ENCODE measurements around the gene PRKAG2.
"Not testable (repeated sequence)": the region's sequence is repeated elsewhere in the genome, so short reads cannot be mapped to it uniquely, and the experiment has no call there.

The PRKAG2 gene

DNA sequence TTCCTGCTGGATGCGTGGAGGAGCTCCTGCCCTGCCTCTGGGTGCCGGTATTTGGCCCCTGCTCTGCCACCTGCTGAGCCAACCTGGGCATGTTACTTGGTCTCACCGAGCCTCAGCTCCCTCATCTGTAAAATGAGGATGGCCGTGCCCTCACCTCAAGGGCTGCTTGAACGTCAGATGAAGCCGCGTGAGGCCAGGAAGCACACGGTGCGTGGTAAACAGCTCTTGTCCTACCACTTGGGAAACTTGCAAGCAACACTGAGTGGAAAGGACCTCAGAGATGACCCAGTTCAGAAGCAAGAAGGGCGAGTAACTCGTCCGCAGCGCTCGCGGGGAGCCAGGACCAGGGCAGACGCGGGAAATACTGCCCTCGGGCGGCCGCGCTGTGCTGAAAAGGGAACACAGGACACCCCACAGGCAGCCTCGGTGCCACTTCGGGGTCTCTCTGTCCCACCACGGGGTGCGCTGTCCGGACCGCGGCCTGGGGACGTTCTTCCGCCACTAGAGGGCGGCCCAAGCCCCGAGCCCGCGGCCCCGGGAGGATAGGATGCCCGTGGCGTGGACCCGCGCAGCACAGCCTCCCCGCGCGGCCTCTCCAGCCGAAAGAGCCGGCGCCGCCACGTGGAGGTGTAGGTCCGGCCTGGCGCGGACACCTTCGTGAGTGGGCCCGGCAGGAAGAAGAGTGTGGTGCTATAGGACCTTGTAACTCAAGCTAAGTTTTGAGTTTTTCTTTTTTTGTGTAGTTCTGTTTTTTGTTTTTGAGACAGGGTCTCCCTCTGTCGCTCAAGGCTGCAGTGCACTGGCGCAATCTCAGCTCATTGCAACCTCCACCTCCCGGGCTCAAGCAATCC lies 94.1 kb downstream of the PRKAG2 start:
- peak; percentile 60 for DNase-seq

DNA sequence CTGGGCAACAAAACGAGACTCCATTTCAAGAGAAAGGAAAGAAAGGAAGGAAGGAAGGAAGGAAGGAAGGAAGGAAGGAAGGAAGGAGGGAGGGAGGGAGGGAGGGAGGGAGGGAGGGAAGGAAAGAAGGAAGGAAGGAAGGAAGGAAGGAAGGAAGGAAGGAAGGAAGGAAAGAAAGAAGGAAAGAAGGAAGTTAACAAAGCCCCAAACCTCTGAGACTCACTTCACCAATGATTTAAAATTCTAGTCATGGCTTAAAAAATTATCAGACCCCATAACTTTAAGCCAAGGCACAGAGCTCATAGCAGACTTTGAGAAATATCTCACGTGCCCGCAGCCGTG lies 94.7 kb downstream of the PRKAG2 start:
- DNase-seq = not testable (repeated sequence)

DNA sequence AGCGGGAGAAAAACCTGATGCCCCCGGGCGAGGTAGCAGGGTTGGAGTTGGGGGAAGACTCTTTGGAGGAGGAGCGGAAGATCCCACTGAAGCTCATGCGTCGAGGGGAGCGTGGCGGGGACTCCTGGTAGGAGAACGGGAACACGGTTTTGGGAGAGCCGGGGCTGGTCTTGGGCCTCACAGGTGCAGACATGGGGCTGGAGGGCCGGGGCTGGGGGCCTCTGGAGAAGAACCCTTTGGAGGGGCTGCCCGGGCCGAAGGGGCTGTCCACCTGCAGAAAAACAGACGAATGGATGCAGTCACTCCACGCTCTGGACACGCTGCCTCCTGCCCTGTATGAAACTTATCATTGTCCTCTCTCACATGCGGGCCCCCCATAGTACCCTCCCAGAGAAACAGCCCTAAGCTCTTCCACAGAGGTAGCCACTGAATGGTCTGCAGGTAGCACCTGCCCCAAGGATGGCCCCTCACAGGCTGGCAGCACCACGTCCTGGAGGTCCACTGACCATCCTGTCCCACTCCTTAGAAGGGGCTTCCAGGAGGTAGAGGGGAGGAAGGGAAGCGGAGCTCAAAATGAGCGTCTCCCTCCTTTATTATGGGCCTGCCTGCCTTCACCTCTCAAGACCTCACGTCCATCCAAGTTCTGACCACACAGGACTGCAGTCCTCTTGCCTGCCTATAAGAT lies 95.6 kb downstream of the PRKAG2 start:
- no peak for DNase-seq

DNA sequence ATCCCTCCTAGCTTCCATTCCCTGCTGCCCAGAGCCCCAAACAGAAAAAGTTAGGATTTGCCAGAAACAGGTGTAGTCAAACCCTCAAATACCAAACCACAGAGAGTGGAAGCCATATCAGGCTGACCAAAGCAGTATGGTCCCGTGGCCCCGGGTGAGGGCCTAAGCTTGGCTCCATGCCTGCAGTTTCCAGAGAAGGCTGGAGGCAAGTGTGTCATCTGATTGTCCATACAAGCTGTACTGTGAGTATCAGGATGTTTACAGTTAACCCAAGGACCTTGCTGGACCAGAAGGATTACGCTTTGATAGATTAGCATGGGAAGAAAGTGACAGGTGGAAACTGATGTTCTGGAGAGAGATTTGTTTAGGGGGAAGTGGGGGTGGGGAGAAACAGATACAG lies 96.3 kb downstream of the PRKAG2 start:
- DNase-seq = no peak

DNA sequence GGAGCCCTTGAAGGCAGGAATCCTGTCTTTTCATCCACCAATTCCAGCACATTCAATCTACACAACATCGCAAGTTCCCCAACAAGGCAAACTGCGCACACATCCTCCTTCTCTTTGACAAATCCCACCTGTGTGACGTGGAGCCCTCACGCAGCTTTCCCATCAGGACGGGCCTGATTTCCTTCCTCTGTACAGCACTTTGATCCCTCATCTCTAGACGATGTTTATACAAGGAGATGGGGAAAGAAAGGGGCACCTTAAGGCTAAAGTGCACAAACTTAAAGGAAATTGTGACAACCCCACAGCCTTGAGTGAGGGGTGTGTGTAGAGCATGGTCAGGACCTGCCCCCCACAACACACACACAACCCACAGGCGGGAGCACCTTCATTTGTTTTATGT lies 97.2 kb downstream of the PRKAG2 start:
- no peak for DNase-seq

DNA sequence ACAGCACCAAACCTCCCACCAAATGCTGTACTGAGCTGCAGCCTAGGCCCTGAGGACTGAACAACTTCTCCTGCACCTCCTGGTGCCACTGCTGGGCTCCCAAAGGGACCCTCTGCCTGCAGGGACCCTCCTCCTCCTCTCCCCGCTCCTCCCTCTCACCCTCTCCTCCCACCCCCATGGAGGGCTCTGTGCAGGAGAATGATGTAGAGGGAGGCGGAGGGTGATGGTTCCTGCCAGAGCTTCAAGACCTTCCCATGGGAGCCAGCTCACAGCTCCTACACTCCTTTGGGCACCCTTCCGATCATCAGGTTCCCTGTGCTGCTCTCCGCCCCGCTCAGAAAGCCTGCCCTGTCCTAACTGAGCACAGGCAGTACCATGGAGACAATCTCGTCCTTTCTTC lies 97.7 kb downstream of the PRKAG2 start:
- DNase-seq = no peak

DNA sequence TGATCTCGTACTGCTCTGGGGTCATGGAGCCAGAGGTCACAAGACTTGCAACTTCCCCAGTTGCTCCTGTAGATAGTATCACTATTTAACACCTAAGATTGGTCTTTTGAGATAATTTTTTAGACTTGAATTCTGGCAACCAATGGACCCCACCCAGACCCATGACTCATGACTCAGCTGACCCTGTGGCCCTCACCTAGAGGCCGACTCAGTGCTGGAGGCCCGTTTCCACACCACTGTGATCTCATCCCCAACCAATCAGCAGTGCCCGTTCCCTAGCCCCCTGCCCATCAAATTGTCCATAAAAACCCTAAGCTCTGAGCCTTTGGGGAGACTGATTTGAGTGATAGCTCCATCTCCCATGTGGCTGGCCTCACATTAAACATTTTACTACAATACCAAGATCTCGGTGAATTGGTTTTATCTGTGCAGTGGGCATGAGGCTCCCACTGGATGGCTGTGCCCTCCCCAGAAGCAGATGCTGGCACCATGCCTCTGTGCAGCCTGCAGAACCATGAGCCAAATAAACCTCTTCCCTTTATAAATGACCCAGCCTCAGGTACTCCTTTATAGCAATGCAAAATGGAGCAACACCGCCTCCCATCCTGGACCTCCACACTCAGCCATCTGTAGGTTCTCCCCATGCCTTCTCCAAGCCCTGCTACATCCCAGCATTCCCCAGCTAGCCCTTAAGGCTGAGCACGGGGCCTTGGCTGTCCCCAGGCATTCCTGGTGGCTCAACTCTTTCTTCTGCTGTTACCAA lies 98.8 kb downstream of the PRKAG2 start:
- DNase-seq = no peak

DNA sequence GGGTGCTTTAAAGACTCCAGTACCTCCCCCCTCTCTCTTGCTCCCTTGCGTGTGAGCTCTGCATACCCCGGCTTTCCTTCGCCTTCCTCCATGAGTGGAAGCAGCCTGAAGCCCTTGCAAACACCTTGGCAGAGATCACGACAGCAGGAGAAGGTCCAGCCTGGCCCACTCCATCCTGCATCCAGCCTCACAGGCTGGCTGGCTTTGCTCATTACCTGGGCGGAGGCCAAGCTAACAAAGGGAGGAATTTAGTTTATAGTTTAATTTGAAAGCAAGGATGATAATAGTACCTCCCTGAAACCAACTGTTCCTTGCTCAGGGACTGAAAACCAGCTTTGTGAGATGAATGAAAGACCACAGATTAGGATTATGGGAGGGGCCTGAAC lies 99.4 kb downstream of the PRKAG2 start:
- no peak for DNase-seq

DNA sequence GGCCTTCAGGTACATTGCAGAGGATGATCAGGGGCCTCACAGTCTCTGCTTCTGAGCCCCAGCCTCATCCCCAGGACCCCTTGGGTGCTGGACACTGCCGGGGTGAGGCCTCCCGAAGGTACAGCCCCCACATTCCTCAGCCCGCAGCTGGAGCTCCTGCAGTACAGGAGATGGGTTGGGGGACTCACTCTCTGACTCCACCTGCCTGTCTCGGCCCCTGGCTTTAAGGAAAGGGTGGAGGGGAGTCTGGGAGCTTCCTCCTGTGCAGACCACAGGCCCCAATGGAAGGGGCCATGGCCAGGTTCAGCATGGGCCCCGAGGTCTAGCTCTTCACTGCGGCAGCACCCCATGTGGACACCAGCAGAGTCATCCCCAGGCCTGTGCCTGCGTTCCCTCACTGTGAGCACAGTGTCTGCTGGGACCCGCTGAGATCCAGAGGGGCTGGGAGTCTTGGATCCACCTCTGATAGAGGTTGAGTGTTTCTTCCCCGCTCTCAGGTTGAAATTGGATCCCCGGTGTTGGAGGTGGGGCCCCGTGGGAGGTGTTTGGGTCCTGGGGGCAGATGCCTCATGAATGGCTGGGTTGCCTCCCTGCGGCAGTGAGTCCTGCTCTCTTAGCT lies 99.9 kb downstream of the PRKAG2 start:
- no peak for DNase-seq

DNA sequence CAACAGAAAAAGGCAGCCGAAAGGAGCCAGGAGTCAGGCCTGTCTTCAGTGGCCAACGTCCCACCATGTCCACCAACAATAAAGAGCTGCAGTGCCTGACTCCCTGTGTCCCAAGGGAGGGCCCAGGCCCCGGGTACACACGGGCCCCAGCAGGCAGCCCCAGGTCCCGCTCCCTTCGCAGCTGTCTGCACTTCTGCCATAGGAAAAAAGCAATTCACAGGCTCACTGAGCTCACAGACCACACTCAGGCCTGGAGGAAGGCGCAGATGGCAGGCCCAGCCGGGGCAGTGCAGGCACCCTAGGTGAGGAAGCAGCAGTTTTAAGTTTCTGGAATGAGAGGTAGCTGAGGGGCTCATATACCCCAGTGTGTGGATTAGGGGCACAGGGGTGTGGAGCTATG lies 100.5 kb downstream of the PRKAG2 start:
- DNase-seq = no peak

DNA sequence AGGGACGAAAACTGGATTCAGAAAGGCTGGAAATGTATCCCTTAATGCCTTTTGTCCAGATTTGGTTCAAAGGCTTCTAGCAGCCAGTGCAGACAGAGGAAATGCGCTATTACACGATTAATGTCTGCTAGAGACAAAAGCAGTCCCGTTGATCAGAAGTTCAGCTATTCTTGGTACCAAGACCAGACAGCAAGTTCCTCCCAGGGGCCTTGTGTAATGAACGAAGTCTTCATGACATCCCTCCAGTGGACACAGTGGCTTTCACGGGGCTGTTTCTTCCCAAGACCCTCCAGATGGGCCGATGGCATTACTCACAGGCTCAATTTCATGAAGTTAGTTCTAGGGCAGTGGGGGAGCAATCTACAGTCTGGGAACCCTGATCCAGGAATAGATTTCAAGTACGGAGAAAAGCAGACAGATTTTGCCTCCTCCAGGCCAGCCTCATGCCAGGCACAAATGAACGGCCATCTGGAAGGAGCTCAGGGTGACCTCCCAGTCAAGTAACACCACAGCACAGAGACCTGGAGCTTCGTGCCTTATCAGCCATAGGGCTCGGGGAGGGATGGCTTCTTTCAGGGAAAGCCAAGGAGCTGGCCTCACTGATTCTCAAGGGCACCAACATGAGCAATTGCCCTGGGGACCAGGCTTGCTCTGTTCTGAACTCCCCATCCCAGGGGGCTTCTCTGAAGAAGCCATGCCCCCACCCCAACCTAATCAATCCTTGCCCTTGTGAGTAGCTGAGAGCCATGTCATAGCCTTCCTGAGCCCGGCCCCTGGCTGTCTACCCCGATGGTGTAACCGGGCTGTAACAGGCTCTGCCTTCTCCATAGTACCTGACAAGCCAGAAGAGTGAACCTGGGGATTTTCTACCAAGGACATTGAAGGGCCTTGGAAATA lies 101.1 kb downstream of the PRKAG2 start:
- DNase-seq = no peak

DNA sequence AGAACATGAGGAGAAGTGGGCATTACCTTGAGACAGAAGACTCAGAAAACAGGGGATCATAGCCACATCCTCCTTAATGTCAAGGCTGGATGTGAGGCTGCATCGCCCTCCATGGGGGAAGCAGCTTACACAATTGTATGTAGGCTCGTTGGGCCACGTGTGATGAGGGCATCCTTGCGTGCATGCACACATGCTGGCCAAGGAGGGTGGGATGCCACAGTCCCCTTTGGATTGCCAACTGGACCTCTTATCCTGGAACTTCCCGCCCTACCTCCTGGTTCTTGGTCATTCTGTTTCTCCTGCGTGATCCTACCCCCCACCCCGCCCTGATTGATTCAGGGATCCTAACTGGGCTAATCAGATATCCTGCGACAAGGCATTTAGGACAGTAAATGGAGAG lies 102.0 kb downstream of the PRKAG2 start:
- no peak for DNase-seq

DNA sequence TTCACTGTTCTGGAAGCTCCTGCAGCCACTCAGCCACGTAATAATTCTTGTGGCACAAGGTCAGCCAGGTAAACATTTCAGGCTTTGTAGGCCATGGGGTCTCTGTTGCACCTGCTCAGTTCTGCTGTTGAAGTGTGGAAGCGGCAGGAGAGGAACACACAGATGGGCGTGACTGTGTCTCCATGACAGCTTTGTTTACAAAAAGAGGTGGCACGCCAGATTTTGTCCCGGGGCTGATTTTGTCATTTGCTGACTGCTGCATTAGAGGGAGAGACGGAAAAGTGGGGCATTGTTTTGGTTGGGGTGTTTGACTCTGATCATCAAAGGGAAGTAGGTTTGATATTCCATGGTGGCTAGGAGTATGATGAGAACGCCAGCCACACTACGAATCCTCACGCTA lies 103.1 kb downstream of the PRKAG2 start:
- DNase-seq = no peak

DNA sequence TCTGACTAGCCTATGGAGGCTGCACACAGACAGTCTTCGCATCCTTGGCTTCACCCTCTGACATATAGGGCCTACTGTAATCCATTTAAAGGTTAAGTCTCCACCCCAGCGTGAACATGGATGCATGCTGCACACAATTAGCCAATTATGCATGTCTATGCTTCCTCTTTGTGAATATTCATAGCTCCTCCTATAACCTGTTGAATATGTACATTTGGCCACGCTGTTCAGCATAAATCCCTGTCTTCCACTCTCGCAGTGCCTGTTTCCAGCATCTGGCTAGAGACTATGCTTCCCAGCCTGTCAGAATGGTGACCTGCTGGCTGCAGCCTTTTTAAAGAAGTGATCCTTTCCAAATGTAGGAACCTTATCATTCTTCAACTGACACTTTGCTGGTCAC lies 106.7 kb downstream of the PRKAG2 start:
- no peak for DNase-seq

DNA sequence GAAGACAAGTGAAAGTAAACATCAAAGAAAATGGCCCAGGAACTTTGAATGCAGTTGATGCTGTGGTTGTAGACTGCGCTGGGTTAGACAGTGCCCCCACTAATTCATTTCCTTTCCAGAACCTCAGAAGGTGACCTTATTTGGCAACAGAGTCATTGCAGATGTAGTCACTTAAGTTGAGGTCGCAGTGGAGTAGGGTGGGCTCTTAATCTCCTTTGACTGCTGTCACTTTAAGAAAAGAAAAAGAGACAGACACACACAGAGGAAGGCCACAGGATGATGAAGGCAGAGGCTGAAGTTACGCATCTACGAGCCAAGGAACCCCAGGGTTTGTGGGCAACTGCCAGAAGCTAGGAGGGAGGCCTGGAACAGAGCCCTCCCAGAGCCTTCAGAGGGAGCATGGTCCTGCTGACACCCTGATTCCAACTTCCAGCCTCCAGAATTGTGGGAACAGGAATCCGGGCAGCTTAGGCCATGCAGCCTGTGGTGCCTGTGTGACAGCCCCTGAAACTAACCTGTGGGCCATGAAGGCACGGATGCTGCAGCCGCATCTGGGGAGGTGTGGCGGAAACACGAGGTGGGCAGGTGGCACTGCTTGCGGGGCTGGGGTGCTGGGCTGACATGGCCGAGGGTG lies 107.6 kb downstream of the PRKAG2 start:
- DNase-seq = no peak

DNA sequence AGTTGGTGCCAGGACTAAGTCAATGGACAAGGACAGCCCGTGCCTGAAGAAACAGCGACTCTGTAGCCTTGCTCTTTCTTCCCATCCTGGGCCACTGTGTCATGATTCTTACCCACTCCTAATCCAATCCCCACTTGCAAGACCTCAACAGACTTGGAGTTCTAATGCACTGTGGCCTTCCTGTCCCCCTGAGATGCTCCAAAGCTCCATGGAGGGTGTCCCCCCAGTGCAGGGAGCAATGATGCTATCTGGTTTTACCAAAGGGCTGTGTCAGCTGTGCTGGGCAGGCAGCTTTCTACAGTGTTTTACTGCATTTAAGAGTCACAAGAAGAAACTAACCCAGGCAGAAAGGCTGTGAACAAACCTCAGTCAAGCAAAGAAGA lies 108.1 kb downstream of the PRKAG2 start:
- DNase-seq = no peak

DNA sequence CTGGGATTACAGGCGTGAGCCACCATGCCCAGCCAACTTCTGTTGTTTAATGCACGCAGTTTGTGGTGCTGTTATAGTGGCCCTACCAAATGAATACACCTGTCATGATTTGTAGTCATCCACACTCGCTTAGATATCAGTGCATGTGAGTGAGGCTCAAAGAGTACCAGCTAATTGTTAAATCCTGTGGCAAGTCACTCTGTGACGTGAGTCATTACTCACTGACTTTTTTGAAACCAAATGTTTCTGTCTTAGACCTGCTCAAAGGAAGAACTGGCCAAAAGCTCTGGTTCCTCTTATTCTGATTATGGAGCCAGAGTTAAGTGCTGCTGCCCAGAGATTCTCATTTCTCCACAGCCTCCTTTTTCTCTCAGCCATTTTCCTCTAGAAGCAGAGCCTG lies 109.4 kb downstream of the PRKAG2 start:
- no peak for DNase-seq

DNA sequence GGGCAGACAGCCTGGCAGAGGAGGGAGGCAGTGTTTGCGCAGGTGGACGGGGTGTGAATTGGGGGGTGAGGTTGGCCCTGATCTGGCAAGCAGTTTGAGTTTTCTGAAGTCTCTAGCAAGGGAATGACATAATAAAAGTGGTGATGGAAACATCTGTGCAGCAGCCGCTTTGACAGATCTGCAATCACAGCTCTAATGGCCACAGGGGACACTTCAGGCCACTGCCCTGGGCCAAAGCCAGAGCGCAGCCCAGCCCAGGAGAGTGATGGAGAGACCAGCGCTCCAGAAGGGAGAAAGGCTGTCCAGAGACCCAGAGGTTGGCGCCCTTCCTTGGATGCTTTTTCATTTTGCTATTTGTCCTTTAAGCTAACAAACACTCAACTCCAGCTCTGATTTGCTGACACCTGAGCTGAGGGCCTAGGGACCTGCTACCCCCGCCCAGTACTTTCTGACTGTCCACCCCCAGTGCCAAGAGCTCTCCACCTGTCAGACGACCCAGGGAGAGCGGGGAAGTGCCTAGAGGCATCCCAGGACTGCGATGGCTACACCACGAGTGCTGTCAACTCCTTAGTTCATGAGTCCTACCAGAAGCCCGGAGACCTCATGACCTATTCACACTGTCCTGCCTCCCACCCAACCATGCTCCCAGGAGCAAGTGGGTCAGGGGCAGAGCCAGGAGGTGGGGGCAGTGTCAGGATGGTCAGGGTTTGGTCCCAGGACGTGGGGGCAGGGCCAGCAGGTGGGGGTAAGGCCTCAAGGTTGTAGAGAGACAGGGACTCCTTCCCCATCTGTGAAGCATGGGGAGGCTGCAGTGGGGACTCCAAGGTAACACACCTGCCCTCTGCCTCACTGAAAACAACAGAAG lies 112.6 kb downstream of the PRKAG2 start:
- no peak for DNase-seq

DNA sequence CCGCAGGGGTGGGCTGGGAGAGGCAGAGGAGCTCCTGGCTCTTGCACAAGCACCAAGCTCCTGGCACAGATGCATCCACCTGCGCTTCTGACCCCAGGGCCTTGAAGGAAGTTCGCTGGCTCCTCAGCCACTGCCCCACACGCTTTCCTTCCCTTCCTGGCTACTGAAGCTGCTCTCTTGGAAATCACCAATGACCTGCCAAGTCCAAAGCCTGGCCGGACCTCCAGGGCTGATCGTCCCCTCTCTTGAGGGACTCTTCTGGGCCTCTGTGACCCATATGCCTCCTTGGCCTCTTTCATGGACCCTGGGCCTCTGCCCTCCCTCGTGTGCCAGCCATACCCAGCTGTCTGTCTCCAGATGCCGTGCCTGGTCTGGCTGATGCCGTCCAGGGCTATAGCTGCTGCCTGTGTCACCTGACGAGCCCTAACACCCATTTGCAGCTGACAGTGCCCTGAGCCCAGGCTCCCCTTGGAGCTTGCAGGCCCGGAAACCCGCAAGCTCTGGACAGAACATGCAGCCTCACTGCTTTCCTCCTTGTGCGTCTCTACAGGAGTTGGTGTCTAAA lies 113.4 kb downstream of the PRKAG2 start:
- no peak for DNase-seq

DNA sequence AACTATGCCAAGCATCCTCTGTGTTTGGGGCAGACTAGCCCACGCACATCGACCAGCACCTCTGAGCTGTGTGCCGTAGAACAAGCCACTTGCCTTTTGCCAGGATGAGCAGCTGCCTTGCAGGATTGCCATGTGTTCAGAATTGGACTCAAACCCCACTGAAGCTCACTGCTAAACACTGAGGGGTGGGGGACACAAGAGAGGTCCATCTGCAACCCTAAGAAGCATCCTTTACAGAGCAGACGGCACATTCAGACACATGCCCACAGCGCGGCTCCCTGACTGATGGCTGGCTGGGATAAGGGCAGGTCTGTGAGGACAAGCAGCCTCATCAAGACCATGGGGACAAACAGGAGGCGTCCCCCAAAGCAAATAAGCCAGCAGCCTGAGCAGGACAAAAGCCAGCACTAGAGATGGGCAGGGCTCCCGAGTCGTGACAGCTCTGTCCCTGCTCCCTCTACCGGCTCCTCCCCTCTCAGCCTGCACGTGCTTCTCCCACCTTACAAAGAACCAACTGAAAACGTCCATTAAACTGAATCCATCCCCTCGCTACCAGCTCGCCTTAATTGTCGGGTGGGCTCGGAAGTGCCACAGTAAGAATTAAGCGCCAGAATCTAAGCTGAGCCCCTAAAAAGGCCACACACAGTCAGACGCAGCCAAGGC lies 114.2 kb downstream of the PRKAG2 start:
- no peak for DNase-seq

Measured in fibroblast of skin of right biceps (primary cell).